GM10266 (cell line): ENCODE results near the gene HMX1.

Source experiments
- DNase-seq: peaks from one replicate; pipeline ENCODE4 v3.0.0; 2012; ENCODE audit errors: extremely low spot score
- TF ChIP-seq, protein P1 (sequence below): IDR thresholded peaks from 2 replicates; pipeline ENCODE4 v1.5.1; 2012; ENCODE audit warnings: mild to moderate bottlenecking, low read depth; ENCODE audit not compliant: control insufficient read depth, insufficient read depth; ENCODE audit errors: missing control alignments

The HMX1 gene

DNA sequence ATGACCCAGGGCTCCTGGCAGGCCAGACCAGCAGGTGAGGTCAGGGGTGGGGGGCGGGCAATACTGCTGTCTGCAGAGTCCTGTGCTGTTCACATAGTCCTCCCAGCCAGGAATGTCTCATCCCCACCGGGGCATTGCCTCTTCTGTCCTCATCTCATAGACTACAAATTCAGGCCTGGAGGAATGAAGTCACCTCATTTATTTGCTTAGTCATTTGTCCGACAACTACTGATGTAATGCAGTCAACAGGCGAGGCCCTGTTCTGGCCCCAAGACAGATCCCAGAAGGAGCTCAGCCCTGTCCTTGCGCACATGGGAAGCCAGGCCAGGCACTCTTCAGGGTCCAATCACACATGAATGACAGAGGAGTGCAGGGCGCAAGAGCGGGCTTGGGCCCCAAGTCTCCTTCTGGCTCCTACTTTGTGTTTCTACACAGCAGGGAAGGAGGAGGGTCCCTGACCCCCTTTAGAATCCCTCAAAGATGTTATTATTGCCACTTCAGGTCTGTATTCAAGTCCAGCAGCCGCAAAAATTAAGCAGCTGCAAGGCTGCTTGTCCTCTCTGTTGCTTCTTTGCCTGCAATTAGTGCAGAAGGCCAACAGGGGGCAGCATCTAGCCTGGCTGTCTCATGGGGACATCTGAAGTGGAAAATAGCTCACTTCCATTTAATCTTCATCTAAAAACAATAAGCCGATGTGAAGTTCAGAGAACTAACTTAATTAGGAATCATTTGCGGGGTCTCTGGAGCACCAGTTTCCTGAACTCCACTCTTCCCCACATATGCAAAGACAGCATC is 15.2 kb upstream of the HMX1 start:
- DNase-seq, result no peak
- TF ChIP-seq, protein P1, sequence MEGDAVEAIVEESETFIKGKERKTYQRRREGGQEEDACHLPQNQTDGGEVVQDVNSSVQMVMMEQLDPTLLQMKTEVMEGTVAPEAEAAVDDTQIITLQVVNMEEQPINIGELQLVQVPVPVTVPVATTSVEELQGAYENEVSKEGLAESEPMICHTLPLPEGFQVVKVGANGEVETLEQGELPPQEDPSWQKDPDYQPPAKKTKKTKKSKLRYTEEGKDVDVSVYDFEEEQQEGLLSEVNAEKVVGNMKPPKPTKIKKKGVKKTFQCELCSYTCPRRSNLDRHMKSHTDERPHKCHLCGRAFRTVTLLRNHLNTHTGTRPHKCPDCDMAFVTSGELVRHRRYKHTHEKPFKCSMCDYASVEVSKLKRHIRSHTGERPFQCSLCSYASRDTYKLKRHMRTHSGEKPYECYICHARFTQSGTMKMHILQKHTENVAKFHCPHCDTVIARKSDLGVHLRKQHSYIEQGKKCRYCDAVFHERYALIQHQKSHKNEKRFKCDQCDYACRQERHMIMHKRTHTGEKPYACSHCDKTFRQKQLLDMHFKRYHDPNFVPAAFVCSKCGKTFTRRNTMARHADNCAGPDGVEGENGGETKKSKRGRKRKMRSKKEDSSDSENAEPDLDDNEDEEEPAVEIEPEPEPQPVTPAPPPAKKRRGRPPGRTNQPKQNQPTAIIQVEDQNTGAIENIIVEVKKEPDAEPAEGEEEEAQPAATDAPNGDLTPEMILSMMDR, result peak; percentile 5

DNA sequence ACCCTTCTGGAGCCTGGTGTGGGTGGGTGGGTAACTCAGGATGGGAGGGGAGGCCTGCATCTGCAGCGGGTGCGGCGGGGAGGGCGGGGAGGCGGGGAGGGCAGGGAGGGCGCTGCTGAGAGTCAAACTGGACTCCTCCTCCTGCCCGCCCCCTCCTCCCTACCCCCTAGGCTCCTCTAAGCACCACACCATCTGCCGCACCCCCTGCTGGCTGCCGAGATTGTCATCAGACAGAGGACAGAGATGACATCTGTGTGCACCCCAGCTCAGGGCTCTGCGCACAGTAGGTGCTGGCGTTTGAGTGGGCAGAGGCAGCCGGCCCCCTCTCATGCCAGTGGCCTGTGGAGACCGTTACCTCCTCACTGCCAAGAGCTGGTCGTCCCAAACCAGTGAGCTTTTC is 10.6 kb upstream of the HMX1 start:
- TF ChIP-seq, protein P1, result no peak
- no peak for DNase-seq

DNA sequence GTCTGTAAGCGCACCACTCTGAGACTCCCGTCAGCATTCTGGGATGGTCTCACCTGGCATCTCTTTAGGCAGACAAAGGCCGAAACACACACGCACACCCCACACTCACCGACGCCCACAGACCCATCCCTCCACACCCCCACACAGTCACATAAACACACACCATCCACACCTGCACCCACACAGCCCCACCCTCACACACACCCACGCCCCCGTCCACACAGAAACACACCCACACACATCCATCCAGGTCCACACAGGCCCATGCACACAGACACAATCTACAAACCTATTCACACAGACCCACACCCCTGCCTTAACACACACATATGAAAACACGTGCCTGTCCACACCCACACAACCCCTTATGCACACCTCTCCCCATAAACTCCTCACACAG is 9.2 kb upstream of the HMX1 start:
- TF ChIP-seq, protein P1, result no peak
- no peak for DNase-seq

DNA sequence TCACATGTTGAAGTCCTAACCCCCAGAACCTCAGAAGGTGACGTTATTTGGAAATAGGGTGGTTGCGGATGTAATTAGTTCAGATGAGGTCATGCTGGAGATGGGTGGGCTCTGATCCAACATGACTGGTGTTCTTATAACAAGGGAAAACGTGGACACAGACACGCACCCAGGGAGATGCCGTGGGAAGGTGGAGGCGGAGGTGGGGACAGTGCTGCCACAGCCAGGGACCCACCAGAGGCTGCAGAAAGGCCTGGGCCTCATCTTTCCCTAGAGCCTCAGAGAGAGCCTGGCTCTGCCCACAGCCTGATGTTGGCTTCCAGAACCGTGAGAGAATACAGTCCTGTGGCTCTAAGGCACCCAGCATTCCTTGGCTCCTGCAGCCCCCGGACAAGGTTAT is 7.9 kb upstream of the HMX1 start:
- TF ChIP-seq, protein P1, result no peak

DNA sequence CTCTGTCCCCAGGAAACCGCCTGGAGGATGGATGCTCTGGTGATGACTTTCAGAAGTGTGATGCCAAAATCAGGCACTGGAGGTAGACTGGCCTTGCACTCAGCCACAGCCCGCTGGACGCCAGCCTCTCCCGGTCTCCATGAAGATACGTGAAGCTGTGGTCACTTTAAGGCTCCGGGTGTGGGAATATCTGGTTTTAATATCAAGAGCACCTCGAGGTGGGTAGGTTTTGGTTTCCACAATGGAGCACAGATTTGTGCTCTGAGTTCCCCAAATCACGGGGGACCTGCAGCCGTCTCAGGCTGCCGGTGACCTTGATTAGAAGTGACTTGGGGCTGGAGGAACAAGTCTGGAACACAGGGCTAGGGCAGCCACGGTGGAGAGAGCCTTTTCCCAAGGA is 6.8 kb upstream of the HMX1 start:
- DNase-seq, result no peak
- TF ChIP-seq, protein P1, result no peak

More for the DNA sequence above, 7.9 kb upstream of the HMX1 start:
- DNase-seq, result no peak

DNA sequence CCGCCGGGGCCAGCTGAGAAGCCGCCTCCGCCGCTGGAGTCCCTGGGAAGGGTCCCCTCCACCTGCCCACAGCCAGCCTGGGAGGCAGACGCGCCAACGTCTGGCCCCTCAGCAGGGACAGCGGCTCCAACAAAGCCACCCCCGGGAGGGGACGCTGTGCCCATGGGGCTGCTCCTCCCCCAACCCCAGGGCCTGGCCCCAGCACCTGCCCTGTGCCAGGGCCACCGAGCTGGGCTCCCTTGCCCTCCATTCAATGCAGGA is 6.1 kb upstream of the HMX1 start:
- TF ChIP-seq, protein P1, result no peak
- DNase-seq, result no peak

DNA sequence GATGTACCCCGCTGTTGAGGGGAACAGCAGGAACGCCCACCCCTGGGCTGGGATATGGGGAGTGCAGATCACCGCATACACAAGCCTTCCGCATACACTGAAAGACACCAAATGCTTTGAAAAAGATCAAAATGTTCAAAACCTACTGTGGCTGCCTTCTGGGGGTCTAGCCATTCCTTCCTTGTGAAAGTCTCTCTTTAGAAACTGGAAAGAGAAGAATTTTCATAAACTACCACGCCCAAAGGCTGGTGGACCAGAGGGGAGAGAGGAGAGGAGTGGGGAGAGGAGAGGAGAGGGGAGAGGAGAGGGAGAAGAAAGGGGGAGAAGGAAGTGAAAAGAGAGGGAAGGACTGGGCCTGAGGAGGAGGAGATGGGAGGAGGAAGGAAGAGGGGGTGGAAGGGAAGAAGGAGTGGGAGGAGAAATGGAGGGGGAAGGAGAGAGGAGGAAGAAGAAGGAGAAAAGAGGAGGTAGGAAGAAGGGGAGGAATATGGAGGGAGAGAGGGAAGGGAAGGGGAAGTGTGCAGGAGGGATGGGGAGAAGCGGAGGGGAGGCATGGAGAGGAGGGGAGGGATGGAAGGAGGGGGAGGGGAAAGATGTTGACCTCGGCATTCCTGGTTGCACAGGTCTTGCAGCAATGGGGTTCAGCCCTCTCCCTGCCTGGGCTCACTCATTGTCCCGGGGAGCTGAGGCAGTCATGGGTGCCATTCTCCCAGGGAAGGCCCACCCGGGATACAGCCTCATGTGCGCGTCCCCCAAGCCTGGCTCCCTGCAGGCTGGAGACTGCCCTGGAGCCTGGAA is 5.5 kb upstream of the HMX1 start:
- no peak for DNase-seq
- TF ChIP-seq, protein P1, result no peak
